Astrocyte (in vitro differentiated cells and primary cell): ENCODE results near the gene DOCK2.

Experiments used
- EZH2 ChIP-seq: IDR thresholded peaks from 2 replicates; pipeline ENCODE4 v1.6.1; 2012; ENCODE audit warnings: mild to moderate bottlenecking, low read length, inconsistent platforms; ENCODE audit not compliant: insufficient read depth
- TF ChIP-seq, protein P1 (sequence below): IDR thresholded peaks from 2 replicates; pipeline ENCODE4 v1.5.1; 2011; ENCODE audit warnings: low read depth, mild to moderate bottlenecking, inconsistent platforms, low read length, moderate library complexity; ENCODE audit not compliant: insufficient read depth

DNA sequence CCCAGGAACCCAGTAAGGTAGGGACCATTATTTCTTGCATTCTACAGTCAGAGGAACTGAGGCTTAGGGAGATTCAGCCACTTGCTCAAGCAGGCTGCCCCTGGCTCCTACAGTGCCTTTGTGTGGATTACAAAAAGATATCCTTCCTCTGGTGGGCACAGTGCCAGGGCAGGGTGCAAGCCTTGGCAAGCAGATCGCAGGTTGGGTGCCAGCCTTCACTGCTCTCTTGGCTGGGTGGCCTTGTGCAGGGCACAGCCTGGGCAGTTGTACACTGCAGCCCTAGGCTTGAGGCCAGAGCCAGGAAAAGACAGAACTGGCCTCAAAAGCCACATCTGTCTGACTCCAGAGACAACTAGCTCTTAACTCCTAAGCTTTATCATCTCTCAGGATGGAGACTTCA lies 15.0 kb downstream of the DOCK2 start:
- TF ChIP-seq, protein P1, sequence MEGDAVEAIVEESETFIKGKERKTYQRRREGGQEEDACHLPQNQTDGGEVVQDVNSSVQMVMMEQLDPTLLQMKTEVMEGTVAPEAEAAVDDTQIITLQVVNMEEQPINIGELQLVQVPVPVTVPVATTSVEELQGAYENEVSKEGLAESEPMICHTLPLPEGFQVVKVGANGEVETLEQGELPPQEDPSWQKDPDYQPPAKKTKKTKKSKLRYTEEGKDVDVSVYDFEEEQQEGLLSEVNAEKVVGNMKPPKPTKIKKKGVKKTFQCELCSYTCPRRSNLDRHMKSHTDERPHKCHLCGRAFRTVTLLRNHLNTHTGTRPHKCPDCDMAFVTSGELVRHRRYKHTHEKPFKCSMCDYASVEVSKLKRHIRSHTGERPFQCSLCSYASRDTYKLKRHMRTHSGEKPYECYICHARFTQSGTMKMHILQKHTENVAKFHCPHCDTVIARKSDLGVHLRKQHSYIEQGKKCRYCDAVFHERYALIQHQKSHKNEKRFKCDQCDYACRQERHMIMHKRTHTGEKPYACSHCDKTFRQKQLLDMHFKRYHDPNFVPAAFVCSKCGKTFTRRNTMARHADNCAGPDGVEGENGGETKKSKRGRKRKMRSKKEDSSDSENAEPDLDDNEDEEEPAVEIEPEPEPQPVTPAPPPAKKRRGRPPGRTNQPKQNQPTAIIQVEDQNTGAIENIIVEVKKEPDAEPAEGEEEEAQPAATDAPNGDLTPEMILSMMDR = no peak
- TF ChIP-seq EZH2 = no peak
